ENCODE measurements around the gene KBTBD13. TPM values are rescaled to one million over a fixed set of nuclear protein-coding genes. Genes with fewer than 3 reads are reported as not detected.

The KBTBD13 gene
- total RNA-seq, 2 experiments from 2014 or later: not detected

DNA sequence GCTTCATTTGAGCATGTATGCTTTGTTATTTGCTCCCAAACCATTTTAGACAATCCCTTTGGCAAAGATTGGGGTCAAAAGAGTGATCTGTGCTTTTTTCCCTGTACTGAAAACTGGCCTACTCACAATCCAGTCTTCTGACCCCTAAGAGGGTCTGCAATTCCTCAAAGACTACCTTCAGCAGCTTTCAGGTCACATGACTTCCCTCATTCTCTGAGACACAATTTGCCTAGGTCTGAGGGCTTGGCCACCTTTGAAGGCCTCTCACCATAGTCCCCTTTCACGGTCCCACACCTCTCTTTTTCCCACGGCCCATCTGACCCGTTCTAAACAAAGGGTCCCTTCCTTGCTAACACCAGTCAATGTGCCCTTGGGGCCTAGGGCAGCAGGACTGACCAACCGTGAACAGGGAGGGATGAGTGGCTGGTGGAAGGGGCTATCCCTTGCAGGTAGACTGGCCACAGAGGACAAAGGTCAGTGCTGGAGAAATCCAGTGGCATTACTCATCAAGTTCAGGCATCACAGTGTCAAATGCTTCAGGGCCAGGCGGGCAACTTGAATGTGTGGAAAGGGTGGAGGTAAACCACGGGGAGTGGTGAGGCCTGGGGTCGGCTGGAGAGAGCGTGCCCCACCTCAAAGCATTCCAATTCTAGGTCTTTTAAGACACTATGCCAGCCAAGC, 19.5 kb upstream of the KBTBD13 start:
- ATAC-seq (ENCODE audit: poor library complexity) (no peak), DNase-seq (no peak)
- Mint-ChIP-seq H3K4me3 (no peak overlapping the region), H3K9me3 (no peaks in the 10 kb centered on the region), H3K27ac (no peak overlapping the region), H3K4me1 (ENCODE audit: low read depth) (no peaks in the 10 kb centered on the region), H3K27me3 (no peaks in the 10 kb centered on the region), H3K36me3 (ENCODE audit: low read depth) (no peaks in the 10 kb centered on the region)
- Histone ChIP-seq H3K27me3 (ENCODE audit: control insufficient read depth in 1 of 2, insufficient read depth in 2 of 2, low read length in 2 of 2) (peaks cover 0 to 2% of the 10 kb centered on the region in 2 experiments), H3K27ac (ENCODE audit: low read depth in 1 of 2, low read length in 2 of 2) (no peak overlapping the region), H3K36me3 (ENCODE audit: insufficient read depth, low read length) (no peaks in the 10 kb centered on the region), H3K4me1 (ENCODE audit: insufficient read depth, low read length) (no peaks in the 10 kb centered on the region), H3K4me3 (ENCODE audit: low read length) (no peak overlapping the region), H3K9me3 (ENCODE audit: control insufficient read depth in 1 of 2, insufficient read depth in 1 of 2, low read length in 2 of 2) (peaks cover 0 to 9% of the 10 kb centered on the region in 2 experiments)
- POLR2A ChIA-PET: no interaction called here
- CTCF ChIA-PET: interaction anchor here (0.9 kb wide), 1 partner anchor 13 kb away, joined by 3 read pairs; no protein-coding TSS in a partner anchor
- intact Hi-C loops (cut with DNase I, micrococcal nuclease): no loop called here
- TF ChIP-seq, protein P1, sequence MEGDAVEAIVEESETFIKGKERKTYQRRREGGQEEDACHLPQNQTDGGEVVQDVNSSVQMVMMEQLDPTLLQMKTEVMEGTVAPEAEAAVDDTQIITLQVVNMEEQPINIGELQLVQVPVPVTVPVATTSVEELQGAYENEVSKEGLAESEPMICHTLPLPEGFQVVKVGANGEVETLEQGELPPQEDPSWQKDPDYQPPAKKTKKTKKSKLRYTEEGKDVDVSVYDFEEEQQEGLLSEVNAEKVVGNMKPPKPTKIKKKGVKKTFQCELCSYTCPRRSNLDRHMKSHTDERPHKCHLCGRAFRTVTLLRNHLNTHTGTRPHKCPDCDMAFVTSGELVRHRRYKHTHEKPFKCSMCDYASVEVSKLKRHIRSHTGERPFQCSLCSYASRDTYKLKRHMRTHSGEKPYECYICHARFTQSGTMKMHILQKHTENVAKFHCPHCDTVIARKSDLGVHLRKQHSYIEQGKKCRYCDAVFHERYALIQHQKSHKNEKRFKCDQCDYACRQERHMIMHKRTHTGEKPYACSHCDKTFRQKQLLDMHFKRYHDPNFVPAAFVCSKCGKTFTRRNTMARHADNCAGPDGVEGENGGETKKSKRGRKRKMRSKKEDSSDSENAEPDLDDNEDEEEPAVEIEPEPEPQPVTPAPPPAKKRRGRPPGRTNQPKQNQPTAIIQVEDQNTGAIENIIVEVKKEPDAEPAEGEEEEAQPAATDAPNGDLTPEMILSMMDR (IDR thresholded peaks at IDR 0.05): no peak

DNA sequence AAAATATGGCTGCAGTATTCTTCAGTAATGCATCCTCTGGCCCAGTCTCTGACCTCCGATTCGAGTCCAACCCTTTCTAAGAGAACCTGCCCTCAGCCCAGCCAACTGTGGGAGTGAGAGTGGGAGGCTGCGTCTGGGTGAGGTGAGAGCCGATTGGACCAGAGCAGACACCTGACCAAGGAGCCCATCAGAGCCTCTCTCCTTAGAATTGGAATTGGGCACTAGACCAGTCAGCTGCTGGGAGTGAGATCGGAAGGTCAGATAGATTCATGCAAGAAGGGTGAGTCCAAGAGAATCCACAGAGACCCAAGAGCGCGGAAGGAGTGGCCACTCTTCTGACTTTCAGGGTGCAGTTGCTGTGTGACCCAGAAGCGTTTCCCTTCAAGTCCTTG, 19.0 kb upstream of the KBTBD13 start:
- Mint-ChIP-seq H3K36me3 (ENCODE audit: low read depth) (no peaks in the 10 kb centered on the region), H3K27me3 (peaks cover 4% of the 10 kb centered on the region), H3K4me3 (no peak overlapping the region), H3K4me1 (ENCODE audit: low read depth) (no peaks in the 10 kb centered on the region), H3K9me3 (no peaks in the 10 kb centered on the region), H3K27ac (no peak overlapping the region)
- H3K9me3 ChIP-seq (ENCODE audit: control insufficient read depth in 1 of 2, insufficient read depth in 1 of 2, low read length in 2 of 2): peaks cover 0 to 9% of the 10 kb centered on the region in 2 experiments
- intact Hi-C loops (cut with DNase I, micrococcal nuclease): no loop called here
- DNase-seq (no peak), ATAC-seq (ENCODE audit: poor library complexity) (no peak)
- H3K4me1 ChIP-seq (ENCODE audit: insufficient read depth, low read length): no peaks in the 10 kb centered on the region
- no peak overlapping the region for H3K4me3 ChIP-seq (ENCODE audit: low read length)
- H3K36me3 ChIP-seq (ENCODE audit: insufficient read depth, low read length): no peaks in the 10 kb centered on the region
- H3K27ac ChIP-seq (ENCODE audit: low read depth in 1 of 2, low read length in 2 of 2): no peak overlapping the region
- TF ChIP-seq, protein P1 (IDR thresholded peaks at IDR 0.05): no peak
- CTCF ChIA-PET: no interaction called here
- H3K27me3 ChIP-seq (ENCODE audit: control insufficient read depth in 1 of 2, insufficient read depth in 2 of 2, low read length in 2 of 2): peaks cover 0 to 2% of the 10 kb centered on the region in 2 experiments
- POLR2A ChIA-PET: no interaction called here

DNA sequence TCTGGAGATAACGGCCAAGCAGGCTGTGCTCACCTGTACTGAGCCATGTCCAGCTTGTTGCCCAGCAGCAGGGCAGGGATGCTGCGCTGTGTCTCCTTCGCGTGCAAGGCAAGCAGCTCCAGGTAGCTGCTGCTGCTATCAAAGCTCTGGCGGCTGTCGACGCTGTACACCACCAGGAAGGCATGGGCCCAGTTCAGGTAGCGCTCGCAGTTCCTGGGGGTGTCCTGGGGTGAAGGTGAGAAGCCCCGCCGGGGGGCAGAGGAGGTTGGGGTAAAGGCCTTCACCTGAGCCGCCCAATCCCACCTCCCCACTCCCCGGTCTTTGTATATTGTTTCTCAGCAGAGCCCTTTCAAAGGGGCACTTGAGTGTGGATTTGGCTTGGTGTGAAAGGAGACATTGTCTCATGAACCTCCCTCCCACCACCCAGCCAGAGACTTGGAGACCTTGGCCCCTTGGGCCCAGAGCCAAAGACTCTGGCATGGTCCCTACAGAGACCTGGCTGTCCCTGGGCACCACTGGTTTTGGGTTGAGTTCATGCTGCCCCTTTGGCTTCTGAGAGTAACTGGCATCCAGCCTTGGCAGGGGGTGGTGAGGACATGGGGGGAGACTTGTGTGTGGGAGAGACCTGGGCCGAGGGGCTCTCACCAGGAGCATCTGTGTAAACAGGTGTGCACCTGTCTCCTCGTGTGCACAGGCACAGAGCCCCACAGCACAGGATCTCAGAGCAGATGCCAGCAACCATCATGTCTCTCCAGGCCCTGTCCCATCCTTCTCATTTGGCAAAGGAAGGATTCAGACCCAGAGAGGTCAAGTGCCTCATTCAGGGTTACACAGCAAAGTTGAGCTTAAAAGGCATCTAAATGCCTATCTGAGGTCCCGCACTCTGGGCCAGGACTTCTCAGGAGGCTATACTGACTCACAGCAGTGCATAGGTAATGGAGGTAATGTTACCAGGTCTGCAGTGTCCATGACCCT, 17.9 kb upstream of the KBTBD13 start:
- no peaks in the 10 kb centered on the region for H3K36me3 ChIP-seq (ENCODE audit: insufficient read depth, low read length)
- peaks cover 0 to 2% of the 10 kb centered on the region in 2 experiments for H3K27me3 ChIP-seq (ENCODE audit: control insufficient read depth in 1 of 2, insufficient read depth in 2 of 2, low read length in 2 of 2)
- no peaks in the 10 kb centered on the region for H3K4me1 ChIP-seq (ENCODE audit: insufficient read depth, low read length)
- H3K9me3 Mint-ChIP-seq: no peaks in the 10 kb centered on the region
- H3K4me1 Mint-ChIP-seq (ENCODE audit: low read depth): no peaks in the 10 kb centered on the region
- no peak overlapping the region for H3K4me3 Mint-ChIP-seq
- peaks cover 0 to 9% of the 10 kb centered on the region in 2 experiments for H3K9me3 ChIP-seq (ENCODE audit: control insufficient read depth in 1 of 2, insufficient read depth in 1 of 2, low read length in 2 of 2)
- no peaks in the 10 kb centered on the region for H3K36me3 Mint-ChIP-seq (ENCODE audit: low read depth)
- no peak for DNase-seq
- H3K27me3 Mint-ChIP-seq: peaks cover 12% of the 10 kb centered on the region
- no peak overlapping the region for H3K27ac ChIP-seq (ENCODE audit: low read depth in 1 of 2, low read length in 2 of 2)
- no peak for ATAC-seq (ENCODE audit: poor library complexity)
- CTCF ChIA-PET: no interaction called here
- H3K4me3 ChIP-seq (ENCODE audit: low read length): no peak overlapping the region
- TF ChIP-seq, protein P1 (IDR thresholded peaks at IDR 0.05): no peak
- POLR2A ChIA-PET: no interaction called here
- intact Hi-C loops (cut with DNase I, micrococcal nuclease): no loop called here
- no peak overlapping the region for H3K27ac Mint-ChIP-seq
